Cerebellar cortex (tissue), 1 donor: ENCODE measurements around the gene PAQR8.

Experiments used
- DNase-seq: peaks from one replicate; pipeline ENCODE4 v3.0.0-alpha.2; 2015; ENCODE audit warnings: low spot score

Gene PAQR8

DNA sequence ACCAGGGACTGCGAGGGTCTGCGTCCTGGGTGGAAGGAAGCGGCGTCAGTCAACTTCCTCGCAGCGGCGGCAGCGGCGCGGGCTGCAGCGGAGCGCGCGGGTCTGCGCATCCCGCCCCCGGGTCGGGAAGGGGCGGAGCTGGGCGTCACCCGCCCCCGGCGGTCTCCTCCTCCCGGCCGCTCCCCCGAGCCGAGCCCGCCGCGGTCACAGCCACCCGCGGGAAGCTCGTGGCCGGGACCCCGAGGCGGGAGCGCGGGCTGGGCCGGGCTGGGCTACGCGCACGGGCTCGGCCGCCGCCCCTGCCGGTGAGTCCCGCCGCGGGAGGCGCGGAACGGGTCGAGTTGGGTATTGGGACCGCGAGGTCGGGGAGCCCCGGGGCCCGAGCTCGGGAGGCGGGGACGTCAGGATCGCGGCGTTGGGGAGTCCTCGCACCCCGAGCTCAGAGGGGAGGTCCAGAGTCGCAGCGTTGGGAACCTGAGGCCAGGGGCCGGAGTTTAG, at the start of gene PAQR8:
TSS of gene PAQR8 (plus strand) at position 207 of the 498 bp plus-strand sequence. CDS start 41,063 bp downstream, outside the sequence.
- no peak for DNase-seq

DNA sequence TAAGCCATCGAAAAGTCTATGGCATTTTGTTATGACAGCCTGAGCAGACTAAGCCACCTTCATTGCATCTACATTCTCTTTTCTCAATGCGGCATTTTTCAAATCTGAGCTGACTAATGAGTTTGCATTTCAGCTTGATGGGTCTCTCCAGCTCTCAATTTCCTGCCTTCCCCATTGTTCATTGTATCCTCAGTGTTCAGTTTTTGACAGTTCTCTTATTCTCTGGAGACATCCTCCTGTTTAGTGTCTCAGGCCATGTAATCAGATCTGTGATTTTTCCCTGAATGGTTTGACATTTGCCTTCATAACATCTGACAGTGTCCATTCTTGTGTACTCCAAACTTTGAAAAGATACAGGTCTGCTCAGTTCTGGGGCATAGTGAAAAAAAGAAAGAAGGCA, 49.5 kb upstream of the PAQR8 start:
- DNase-seq = no peak

GRCh38 chr6:52314752-52315151, 47.2 kb upstream of the PAQR8 start:
- no peak for DNase-seq

GRCh38 chr6:52317211-52317610, 44.7 kb upstream of the PAQR8 start:
- DNase-seq = no peak

- no peak for DNase-seq
Observed at GRCh38 chr6:52317841-52318581, 43.9 kb upstream of the PAQR8 start.

GRCh38 chr6:52324189-52324588, 37.8 kb upstream of the PAQR8 start:
- DNase-seq = no peak

- no peak for DNase-seq
Observed at GRCh38 chr6:52325695-52326471, 36.1 kb upstream of the PAQR8 start.

- no peak for DNase-seq
Observed at GRCh38 chr6:52326540-52327364, 35.2 kb upstream of the PAQR8 start.

GRCh38 chr6:52328303-52328662, 33.7 kb upstream of the PAQR8 start:
- no peak for DNase-seq

DNA sequence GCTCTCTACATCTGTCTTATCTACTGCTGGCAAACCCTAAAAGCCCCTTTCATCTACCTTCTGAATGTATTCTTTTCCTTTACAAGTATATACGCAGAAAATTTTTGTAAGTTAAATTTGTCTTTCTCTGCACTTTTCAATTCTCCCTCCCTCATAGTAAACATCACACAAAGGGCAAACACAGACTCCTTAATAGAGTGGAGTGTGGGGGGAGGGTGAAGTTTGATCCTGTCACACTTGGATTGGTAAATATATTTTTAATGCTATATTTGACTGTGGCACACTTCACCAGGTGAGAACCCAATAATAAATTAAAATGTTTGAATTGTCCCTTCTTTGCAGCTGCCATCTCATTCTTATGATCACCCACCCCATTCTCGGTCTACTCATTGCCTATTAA, 33.2 kb upstream of the PAQR8 start:
- DNase-seq = no peak

DNA sequence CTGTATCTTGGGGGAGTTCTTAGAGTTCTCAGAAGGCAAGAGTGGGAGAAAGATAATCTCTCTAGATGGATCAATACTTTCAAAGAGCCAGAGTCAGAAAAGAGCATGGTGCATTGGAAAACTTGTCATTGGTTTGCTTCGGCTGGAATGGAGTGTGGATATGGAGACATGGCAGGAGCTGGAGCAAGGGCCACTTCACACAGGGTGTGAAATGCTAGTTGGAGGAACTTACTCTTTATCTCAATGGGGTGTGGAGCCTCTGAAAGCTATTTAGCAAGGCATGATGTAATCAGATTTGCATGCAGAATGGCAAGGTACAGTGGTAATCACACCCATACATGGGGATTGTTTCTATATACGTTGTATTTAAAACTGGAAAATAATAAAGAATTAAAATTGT, 31.5 kb upstream of the PAQR8 start:
- no peak for DNase-seq

DNA sequence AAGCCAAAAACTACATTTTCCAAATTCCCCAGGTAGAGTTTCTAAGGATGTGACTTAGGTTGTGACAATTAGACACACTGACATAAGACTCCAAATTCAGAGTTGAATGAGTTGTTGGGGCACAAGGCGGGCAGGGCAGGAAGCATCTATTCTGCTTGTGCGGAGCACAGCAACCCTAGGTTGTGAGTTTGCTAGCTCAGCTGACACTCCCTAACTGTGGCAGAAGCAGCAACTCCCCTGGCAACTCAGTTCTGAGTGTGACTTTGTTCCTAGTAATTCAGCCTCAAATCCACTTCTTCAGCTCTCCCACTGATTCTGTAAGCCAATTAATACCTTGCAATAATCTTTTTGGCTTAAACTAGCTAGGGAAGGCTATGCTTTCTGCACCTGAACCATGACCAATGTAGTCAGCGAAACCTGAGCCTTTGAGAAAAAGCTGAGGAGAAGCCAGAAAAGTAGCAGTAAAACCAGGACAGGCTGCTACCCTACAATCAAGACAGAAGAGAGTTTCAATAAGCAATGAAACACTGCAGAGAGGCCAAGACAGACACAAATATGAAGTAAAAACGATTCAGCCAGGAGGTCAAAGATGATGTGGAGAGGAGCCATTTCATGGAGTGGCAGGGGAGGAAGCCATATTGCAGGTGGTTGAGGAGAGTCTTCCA, 30.0 kb upstream of the PAQR8 start:
- DNase-seq = no peak

GRCh38 chr6:52333840-52334200, 28.1 kb upstream of the PAQR8 start:
- no peak for DNase-seq

DNA sequence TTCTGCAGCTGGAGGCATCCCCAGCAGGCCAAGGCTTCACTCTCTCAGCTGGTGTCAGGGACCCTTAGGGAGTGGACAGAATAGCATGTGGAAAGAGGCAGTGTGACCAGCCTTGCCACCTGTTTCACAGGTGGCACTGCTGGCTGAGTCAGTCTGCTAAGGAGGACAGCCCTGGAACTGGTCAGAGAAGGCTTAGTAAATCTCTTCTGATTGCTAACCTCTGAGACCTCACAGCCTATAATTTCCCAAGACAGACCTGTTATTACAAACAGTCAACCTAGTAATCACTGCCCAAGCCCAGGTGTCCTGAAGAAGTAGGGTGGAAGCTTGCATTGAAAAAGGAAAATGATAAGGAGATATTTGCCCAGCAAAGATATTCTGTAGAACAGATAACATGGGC, 26.4 kb upstream of the PAQR8 start:
- DNase-seq = peak; percentile 63

GRCh38 chr6:52336919-52337561, 24.9 kb upstream of the PAQR8 start:
- no peak for DNase-seq

DNA sequence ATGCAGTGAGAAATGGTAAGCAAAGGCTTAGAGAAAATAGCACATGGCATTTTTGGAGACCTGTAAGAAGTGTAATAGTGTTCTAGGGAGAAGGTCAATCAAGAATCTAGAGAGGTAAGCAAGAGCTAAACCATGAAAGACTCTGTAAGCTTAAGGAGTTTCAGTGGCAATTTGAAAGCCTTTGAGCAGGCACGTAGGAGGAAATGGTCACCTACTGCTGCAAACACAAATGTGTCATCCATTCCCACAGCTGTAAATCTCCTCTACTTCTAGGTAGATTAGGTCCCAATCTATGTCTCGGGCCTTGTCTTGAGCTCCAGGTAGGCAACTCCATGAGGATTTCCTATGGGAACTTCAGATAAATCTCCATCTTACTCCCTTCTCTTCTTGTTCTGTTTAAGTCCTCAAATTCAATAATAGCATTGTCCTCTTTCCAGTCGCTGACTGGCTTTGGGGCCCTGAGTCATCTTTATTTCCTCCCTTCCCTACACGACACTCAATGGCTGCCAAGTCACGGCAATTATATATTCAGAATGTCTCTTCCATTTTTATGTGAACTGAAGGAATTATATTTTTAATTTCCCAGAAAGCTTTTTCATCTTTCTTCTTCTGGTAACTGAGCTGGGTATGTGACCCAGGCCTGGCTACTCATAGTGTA, 24.2 kb upstream of the PAQR8 start:
- DNase-seq = no peak

GRCh38 chr6:52340603-52340880, 21.4 kb upstream of the PAQR8 start:
- no peak for DNase-seq

DNA sequence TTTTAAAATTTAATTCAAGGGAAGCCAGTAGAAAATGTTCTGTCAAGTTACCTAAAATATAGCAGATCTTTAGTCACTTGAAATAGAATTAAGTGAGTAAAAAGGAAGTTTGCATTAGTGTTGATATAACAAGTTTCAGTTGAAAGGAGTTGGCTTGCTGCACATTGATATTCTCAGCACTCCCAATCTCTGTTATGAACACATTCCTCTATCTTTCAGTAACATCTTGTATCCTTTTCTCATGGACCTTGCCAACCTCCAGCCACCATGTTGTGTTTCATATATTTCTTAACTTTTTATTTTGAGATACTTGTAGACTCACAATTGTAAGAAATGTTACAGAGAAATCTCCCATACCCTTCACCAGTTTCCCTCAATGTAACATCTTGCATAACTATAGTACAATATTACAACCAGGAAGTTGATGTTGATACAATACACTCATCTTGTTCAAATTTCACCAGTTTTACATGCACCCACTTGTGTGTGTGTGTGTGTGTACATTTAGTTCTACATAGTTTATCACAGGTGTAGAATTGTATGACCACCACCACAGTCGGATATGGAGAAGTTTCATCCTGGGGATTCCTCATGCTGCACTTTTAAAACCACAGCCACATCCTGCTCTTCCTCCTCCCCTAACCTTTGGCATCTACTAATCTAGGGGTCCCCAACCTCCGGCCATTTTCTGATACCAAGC, 20.2 kb upstream of the PAQR8 start:
- DNase-seq = no peak

DNA sequence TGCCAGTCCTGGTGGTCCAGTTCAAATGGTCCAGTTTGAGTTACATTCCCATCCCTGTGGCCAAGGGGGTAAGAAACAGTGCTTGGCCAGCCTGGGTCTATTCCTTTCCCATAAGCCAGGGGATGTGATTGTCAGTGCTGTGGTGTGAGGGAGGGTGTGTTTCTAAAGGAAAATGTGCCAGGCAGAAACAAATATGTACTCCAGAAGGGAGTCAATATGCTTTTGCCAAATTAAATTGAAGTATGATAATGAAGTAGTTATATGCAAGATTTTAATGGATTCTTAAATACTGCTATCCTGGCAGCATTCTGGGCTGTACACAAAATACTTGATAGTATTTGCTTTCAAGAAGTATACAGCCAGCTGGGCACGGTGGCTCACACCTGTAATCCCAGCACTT, 16.6 kb upstream of the PAQR8 start:
- no peak for DNase-seq

GRCh38 chr6:52346503-52346902, 15.4 kb upstream of the PAQR8 start:
- no peak for DNase-seq

DNA sequence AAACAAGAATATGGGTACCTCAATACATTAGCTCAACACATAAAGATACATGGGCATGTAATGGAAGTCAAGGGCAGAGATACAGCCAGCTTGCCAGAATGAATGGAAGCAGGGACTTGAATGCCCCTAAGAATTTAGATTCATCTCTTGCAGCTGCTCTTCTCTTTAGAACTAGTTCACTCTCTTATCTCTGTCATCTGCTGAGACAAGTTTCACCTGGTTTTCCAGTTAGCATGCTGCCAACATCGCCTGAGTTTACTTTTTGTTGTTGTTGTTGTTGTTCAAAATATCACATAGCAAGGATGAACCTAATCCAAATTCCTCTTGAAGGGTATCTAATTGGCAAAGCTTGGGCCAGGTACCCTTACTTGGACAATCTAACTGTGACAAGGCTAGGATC, 14.1 kb upstream of the PAQR8 start:
- DNase-seq = no peak
